Astrocyte (in vitro differentiated cells and primary cell): ENCODE results near the gene CACNA1A. TPM values are rescaled to one million over a fixed set of nuclear protein-coding genes. Genes with fewer than 3 reads are reported as not detected.

Experiments used
- DNase-seq: peaks from one replicate; pipeline ENCODE4 v3.0.0-alpha.2; 2010; ENCODE audit warnings: low read depth
- FAIRE-seq: peaks from 2 replicates; lab custom pipeline; 2011; peaks lifted over from hg19 to GRCh38; lab: Jason Lieb, UNC
- H2AFZ ChIP-seq: 2 replicates; pipeline ENCODE4 v1.6.0; 2012; ENCODE audit warnings: low read depth, low read length, inconsistent platforms
- H3K27ac ChIP-seq: 2 replicates; pipeline ENCODE4 v1.5.1; 2011; ENCODE audit warnings: low read depth, low read length, inconsistent platforms
- H3K27me3 ChIP-seq: 2 replicates; pipeline ENCODE4 v1.6.0; 2011; ENCODE audit warnings: low read length, inconsistent platforms; ENCODE audit not compliant: insufficient read depth
- H3K36me3 ChIP-seq: 2 replicates; pipeline ENCODE4 v1.5.1; 2011; ENCODE audit warnings: low read length, inconsistent platforms; ENCODE audit not compliant: insufficient read depth
- H3K4me1 ChIP-seq: 2 replicates; pipeline ENCODE4 v1.5.1; 2011; ENCODE audit warnings: low read length, inconsistent platforms; ENCODE audit not compliant: insufficient read depth
- H3K4me2 ChIP-seq: 2 replicates; pipeline ENCODE4 v1.6.0; 2012; ENCODE audit warnings: low read length, inconsistent platforms
- H3K4me3 ChIP-seq: 2 replicates; pipeline ENCODE4 v1.5.1; 2011; ENCODE audit warnings: low read depth, mild to moderate bottlenecking, low read length, inconsistent platforms; ENCODE audit not compliant: insufficient read depth
- H3K79me2 ChIP-seq: 2 replicates; pipeline ENCODE4 v1.6.0; 2012; ENCODE audit warnings: mild to moderate bottlenecking, low read length, inconsistent platforms; ENCODE audit not compliant: insufficient read depth
- H3K9ac ChIP-seq: 2 replicates; pipeline ENCODE4 v1.6.0; 2012; ENCODE audit warnings: mild to moderate bottlenecking, low read length, inconsistent platforms
- H3K9me3 ChIP-seq: 2 replicates; pipeline ENCODE4 v1.5.1; 2012; ENCODE audit warnings: low read depth, mild to moderate bottlenecking, low read length, inconsistent platforms; ENCODE audit not compliant: insufficient read depth
- H4K20me1 ChIP-seq: 2 replicates; pipeline ENCODE4 v1.6.0; 2012; ENCODE audit warnings: low read length, inconsistent platforms; ENCODE audit not compliant: insufficient read depth
- H3K27ac Mint-ChIP-seq: one replicate; pipeline ENCODE4 v1.8.0; 2021; ENCODE audit warnings: mild to moderate bottlenecking, mixed read lengths; ENCODE audit not compliant: unreplicated experiment
- H3K27me3 Mint-ChIP-seq: one replicate; pipeline ENCODE4 v1.8.0; 2021; ENCODE audit warnings: low read depth, mixed read lengths; ENCODE audit not compliant: unreplicated experiment
- H3K36me3 Mint-ChIP-seq: one replicate; pipeline ENCODE4 v1.8.0; 2021; ENCODE audit warnings: low read depth, mixed read lengths; ENCODE audit not compliant: unreplicated experiment
- H3K4me1 Mint-ChIP-seq: one replicate; pipeline ENCODE4 v1.8.0; 2021; ENCODE audit warnings: low read depth, mixed read lengths; ENCODE audit not compliant: unreplicated experiment
- H3K4me3 Mint-ChIP-seq: one replicate; pipeline ENCODE4 v1.8.0; 2021; ENCODE audit warnings: mild to moderate bottlenecking, moderate library complexity, mixed read lengths; ENCODE audit not compliant: unreplicated experiment
- H3K9me3 Mint-ChIP-seq: one replicate; pipeline ENCODE4 v1.8.0; 2021; ENCODE audit warnings: mild to moderate bottlenecking, mixed read lengths; ENCODE audit not compliant: unreplicated experiment
- EZH2 ChIP-seq: IDR thresholded peaks from 2 replicates; pipeline ENCODE4 v1.6.1; 2012; ENCODE audit warnings: mild to moderate bottlenecking, low read length, inconsistent platforms; ENCODE audit not compliant: insufficient read depth
- total RNA-seq: library from RNA; stranded (reverse); gene quantifications from 2 replicates; pipeline ENCODE4 v1.2.1, GENCODE V29; 2021
- TF ChIP-seq, protein P1 (sequence below): IDR thresholded peaks from 2 replicates; pipeline ENCODE4 v1.5.1; 2011; ENCODE audit warnings: low read depth, mild to moderate bottlenecking, inconsistent platforms, low read length, moderate library complexity; ENCODE audit not compliant: insufficient read depth

The CACNA1A gene
- total RNA-seq, 1 donor from 2014 or later = 9.4 TPM

DNA sequence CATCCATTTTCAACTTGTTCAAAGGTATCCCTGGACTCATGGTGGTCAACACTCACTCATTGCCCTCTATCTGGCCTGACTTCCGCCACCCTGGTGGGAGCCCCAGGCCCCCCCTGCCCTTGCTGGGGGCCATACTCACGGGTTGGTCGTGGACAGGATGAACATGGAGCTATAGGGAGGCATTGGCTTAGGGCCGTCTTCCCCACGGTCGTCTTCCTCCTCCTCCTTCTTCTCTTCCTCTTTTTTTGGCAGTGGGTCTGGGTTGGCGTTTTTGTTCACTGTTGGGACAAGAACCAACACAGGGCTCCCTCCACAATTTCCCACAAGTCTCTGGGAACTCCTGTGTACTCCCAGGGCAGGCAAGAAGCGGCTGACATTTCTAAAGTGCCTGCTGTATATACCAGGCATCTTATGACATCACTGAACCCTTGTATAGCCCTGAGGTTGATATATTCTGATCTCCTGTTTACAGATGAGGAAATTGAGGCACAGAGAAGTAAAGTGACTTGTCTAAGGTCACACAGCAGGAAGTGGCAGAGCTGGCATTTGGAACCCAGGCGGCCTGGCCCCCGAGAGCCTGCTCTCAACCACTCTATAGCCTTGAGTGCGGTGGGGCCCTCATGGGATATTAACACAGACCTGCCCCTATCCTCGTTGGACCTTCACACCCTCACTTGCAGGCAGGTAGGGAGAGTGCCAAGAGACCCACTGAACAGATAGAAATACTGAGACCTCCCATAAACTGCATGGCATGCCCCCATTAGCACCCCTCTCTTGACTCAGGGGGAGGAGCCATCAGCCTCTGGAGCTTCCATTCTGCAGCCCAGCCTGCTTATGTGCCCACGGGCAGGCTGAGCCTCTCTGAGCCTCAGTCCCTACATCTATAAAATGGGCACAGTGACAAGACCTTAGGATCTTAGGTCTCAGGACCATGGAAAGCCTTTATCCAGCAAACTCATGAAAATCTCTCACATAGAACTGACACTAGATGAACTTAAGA, 221.1 kb downstream of the CACNA1A start:
- H3K4me1 ChIP-seq = no peaks in the 10 kb centered on the region
- H2AFZ ChIP-seq = no peak overlapping the region
- Mint-ChIP-seq H3K27me3 (peaks cover 13% of the 10 kb centered on the region), H3K27ac (no peak overlapping the region), H3K4me3 (no peak overlapping the region), H3K4me1 (no peaks in the 10 kb centered on the region), H3K9me3 (no peaks in the 10 kb centered on the region), H3K36me3 (peaks cover 3% of the 10 kb centered on the region)
- H3K79me2 ChIP-seq = no peaks in the 10 kb centered on the region
- no peak for TF ChIP-seq EZH2
- TF ChIP-seq, protein P1, sequence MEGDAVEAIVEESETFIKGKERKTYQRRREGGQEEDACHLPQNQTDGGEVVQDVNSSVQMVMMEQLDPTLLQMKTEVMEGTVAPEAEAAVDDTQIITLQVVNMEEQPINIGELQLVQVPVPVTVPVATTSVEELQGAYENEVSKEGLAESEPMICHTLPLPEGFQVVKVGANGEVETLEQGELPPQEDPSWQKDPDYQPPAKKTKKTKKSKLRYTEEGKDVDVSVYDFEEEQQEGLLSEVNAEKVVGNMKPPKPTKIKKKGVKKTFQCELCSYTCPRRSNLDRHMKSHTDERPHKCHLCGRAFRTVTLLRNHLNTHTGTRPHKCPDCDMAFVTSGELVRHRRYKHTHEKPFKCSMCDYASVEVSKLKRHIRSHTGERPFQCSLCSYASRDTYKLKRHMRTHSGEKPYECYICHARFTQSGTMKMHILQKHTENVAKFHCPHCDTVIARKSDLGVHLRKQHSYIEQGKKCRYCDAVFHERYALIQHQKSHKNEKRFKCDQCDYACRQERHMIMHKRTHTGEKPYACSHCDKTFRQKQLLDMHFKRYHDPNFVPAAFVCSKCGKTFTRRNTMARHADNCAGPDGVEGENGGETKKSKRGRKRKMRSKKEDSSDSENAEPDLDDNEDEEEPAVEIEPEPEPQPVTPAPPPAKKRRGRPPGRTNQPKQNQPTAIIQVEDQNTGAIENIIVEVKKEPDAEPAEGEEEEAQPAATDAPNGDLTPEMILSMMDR = no peak
- H3K4me2 ChIP-seq = no peak overlapping the region
- FAIRE-seq (no peak), DNase-seq (no peak)
- H3K9ac ChIP-seq = no peak overlapping the region
- no peaks in the 10 kb centered on the region for H4K20me1 ChIP-seq
- no peaks in the 10 kb centered on the region for H3K9me3 ChIP-seq
- H3K27ac ChIP-seq = no peak overlapping the region
- H3K36me3 ChIP-seq = no peaks in the 10 kb centered on the region
- H3K4me3 ChIP-seq = no peak overlapping the region
- H3K27me3 ChIP-seq = peaks cover 6% of the 10 kb centered on the region

DNA sequence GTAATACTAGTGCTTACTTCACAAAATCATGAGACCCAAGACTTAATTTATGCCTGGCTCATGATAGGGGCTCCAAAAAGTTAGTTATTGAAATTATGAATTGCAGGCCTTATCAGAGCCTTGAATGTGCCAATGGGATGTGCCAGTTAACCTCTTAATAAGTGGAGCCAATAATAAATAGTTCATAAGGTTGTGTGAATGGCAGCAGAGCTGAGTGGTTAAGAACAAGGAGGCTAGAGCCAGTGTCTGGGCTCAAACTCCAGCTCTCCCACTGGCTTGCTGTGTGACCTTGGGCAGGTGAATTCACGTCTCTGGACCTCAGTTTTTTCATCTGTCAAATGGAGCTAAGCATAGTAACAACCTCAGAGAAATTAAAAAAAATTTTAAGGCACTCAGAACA, 222.4 kb downstream of the CACNA1A start:
- H4K20me1 ChIP-seq = no peaks in the 10 kb centered on the region
- H3K79me2 ChIP-seq = no peaks in the 10 kb centered on the region
- H3K36me3 ChIP-seq = no peaks in the 10 kb centered on the region
- no peaks in the 10 kb centered on the region for H3K4me1 ChIP-seq
- no peak overlapping the region for H3K4me2 ChIP-seq
- H3K27ac ChIP-seq = no peak overlapping the region
- H3K27ac Mint-ChIP-seq = no peak overlapping the region
- no peak overlapping the region for H2AFZ ChIP-seq
- DNase-seq (no peak), FAIRE-seq (no peak)
- peaks cover 6% of the 10 kb centered on the region for H3K27me3 ChIP-seq
- no peak for TF ChIP-seq EZH2
- TF ChIP-seq, protein P1 = no peak
- H3K9me3 ChIP-seq = no peaks in the 10 kb centered on the region
- peaks cover 3% of the 10 kb centered on the region for H3K36me3 Mint-ChIP-seq
- H3K27me3 Mint-ChIP-seq = peaks cover 11% of the 10 kb centered on the region
- no peak overlapping the region for H3K4me3 Mint-ChIP-seq
- H3K9ac ChIP-seq = no peak overlapping the region
- H3K9me3 Mint-ChIP-seq = no peaks in the 10 kb centered on the region
- no peak overlapping the region for H3K4me3 ChIP-seq
- no peaks in the 10 kb centered on the region for H3K4me1 Mint-ChIP-seq
